ENCODE measurements around the gene ANKRD66. TPM values are rescaled to one million over a fixed set of nuclear protein-coding genes. Genes with fewer than 3 reads are reported as not detected.
A peak's percentile ranks its signal among the peaks of the same experiment; 100 is the strongest.

The ANKRD66 gene
- total and polyA plus RNA-seq, 2 of the 4 experiments (the other 2 are of a cell fraction) = not detected

GRCh38 chr6:46784535-46784934 lies 37.8 kb downstream of the ANKRD66 start:
- H4K5ac ChIP-seq (ENCODE audit: low read depth, low read length) = no peak overlapping the region
- no peaks in the 10 kb centered on the region for H3K9me1 ChIP-seq (ENCODE audit: insufficient read depth, low read length)
- POLR2A ChIA-PET (ENCODE audit: unreplicated experiment) = no interaction called here
- H3K27ac ChIP-seq (ENCODE audit: insufficient read depth, low read length) = no peak overlapping the region
- intact Hi-C loops (cut with micrococcal nuclease) (loop anchor here (10.0 kb wide), 1 partner anchor 560 kb away; no protein-coding TSS in a partner anchor), in situ Hi-C loops (cut with MboI; ENCODE audit: low sequenced_read_pairs) (loop anchor here (25.0 kb wide), 1 partner anchor 372 kb away; no protein-coding TSS in a partner anchor), dilution Hi-C loops (cut with HindIII; ENCODE audit: low sequenced_read_pairs, unreplicated experiment) (no loop called here)
- H4K91ac ChIP-seq (ENCODE audit: insufficient read depth, low read depth, low read length) = no peak overlapping the region
- no peak overlapping the region for H2AK5ac ChIP-seq (ENCODE audit: low read depth, low read length)
- H3K14ac ChIP-seq (replicated peaks; ENCODE audit: low read depth, low read length) = no peak overlapping the region
- CTCF ChIA-PET = no interaction called here
- H3K18ac ChIP-seq (ENCODE audit: low read depth, low read length) = no peak overlapping the region
- H3K9me3 ChIP-seq (ENCODE audit: control insufficient read depth, insufficient read depth, low read length) = no peaks in the 10 kb centered on the region
- no TSS peak for BruUV-seq (replicated peaks)
- no peak overlapping the region for H2AK9ac ChIP-seq (replicated peaks; ENCODE audit: low read depth, low read length, poor library complexity)
- no peak overlapping the region for H3K23ac ChIP-seq (ENCODE audit: low read depth, low read length)
- no peak overlapping the region for H3K4ac ChIP-seq (ENCODE audit: low read depth, low read length)
- no peak overlapping the region for H2BK15ac ChIP-seq (ENCODE audit: low read depth, low read length)
- no peaks in the 10 kb centered on the region for H3K36me3 ChIP-seq (ENCODE audit: control insufficient read depth, insufficient read depth, low read length)
- no peaks in the 10 kb centered on the region for H3K79me1 ChIP-seq (ENCODE audit: low read depth in 1 of 2, low read length in 2 of 2)
- no peak overlapping the region for H2BK120ac ChIP-seq (ENCODE audit: low read depth, low read length)
- no peak overlapping the region for H4K8ac ChIP-seq (ENCODE audit: low read depth in 2 of 2, low read length in 2 of 2)
- no peaks in the 10 kb centered on the region for H4K20me1 ChIP-seq (ENCODE audit: insufficient read depth, low read length)
- H3K9ac ChIP-seq (ENCODE audit: low read depth, low read length) = no peak overlapping the region
- no peak overlapping the region for H3K4me3 ChIP-seq (ENCODE audit: insufficient read depth, low read depth, low read length)
- H3K4me2 ChIP-seq (ENCODE audit: low read depth, low read length) = no peak overlapping the region
- WGBS, 2 experiments (ENCODE audit: extremely low coverage in 2 of 2, insufficient read length in 1 of 2) = no CpG with 5 or more reads among the region's 1 CpG
- no peak overlapping the region for H2AFZ ChIP-seq (replicated peaks; ENCODE audit: low read length, poor library complexity)
- H3K56ac ChIP-seq (ENCODE audit: extremely low read depth, insufficient read depth, low read length) = no peak overlapping the region
- H2BK20ac ChIP-seq (ENCODE audit: low read depth, low read length) = no peak overlapping the region
- no peak for DNase-seq
- H3K27me3 ChIP-seq (ENCODE audit: control insufficient read depth, insufficient read depth, low read length) = no peaks in the 10 kb centered on the region
- no peak overlapping the region for H2BK5ac ChIP-seq (ENCODE audit: low read depth, low read length, poor library complexity, severe bottlenecking)
- no peaks in the 10 kb centered on the region for H3K4me1 ChIP-seq (ENCODE audit: control insufficient read depth, insufficient read depth, low read length)
- TF ChIP-seq MAZ (IDR thresholded peaks at IDR 0.05; ENCODE audit: borderline replicate concordance, low read depth, low read length) = no peak
- no peak for TF ChIP-seq CTCF (conservative IDR thresholded peaks at IDR 0.05; ENCODE audit: low read depth, low read length)
- TF ChIP-seq CEBPB (IDR thresholded peaks at IDR 0.05; ENCODE audit: low read depth, low read length) = no peak
- TF ChIP-seq MAFK (IDR thresholded peaks at IDR 0.05; ENCODE audit: low read depth, low read length) = peak; percentile 75
- TF ChIP-seq RAD21 (IDR thresholded peaks at IDR 0.05; ENCODE audit: low read length) = no peak
- no peak for TF ChIP-seq CHD1 (IDR thresholded peaks at IDR 0.05; ENCODE audit: low read depth, low read length)
- ATAC-seq (ENCODE audit: low read depth) = no peak
